ENCODE results near the gene GRHPR.
"Not testable (repeated sequence)": the region's sequence is repeated elsewhere in the genome, so short reads cannot be mapped to it uniquely, and the experiment has no call there.

DNA sequence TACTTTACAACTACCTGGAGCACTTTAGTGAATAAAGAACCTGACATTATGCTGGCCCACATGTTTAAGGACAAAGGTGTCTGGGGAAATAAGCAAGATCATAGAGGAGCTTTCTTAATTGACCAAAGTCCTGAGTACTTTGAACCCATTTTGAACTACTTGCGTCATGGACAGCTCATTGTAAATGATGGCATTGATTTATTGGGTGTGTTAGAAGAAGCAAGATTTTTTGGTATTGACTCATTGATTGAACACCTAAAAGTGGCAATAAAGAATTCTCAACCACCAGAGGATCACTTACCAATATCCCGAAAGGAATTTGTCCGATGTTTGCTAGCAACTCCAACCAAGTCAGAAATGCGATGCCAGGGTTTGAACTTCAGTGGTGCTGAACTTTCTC, 54.9 kb downstream of the GRHPR start:
- TF ChIP-seq, protein P1, sequence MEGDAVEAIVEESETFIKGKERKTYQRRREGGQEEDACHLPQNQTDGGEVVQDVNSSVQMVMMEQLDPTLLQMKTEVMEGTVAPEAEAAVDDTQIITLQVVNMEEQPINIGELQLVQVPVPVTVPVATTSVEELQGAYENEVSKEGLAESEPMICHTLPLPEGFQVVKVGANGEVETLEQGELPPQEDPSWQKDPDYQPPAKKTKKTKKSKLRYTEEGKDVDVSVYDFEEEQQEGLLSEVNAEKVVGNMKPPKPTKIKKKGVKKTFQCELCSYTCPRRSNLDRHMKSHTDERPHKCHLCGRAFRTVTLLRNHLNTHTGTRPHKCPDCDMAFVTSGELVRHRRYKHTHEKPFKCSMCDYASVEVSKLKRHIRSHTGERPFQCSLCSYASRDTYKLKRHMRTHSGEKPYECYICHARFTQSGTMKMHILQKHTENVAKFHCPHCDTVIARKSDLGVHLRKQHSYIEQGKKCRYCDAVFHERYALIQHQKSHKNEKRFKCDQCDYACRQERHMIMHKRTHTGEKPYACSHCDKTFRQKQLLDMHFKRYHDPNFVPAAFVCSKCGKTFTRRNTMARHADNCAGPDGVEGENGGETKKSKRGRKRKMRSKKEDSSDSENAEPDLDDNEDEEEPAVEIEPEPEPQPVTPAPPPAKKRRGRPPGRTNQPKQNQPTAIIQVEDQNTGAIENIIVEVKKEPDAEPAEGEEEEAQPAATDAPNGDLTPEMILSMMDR (IDR thresholded peaks at IDR 0.05): not testable (repeated sequence)
- TF ChIP-seq POLR2A (IDR thresholded peaks at IDR 0.05): not testable (repeated sequence)

Data from esophagus squamous epithelium (tissue), 4 donors.